Caco-2 (cell line): ENCODE data around the gene SEBOX. TPM values are rescaled to one million over a fixed set of nuclear protein-coding genes. Genes with fewer than 3 reads are reported as not detected.

Experiments
- BruUV-seq: library from RNA; stranded (reverse); fragments of 400-500 nt; replicated peaks from 2 replicates; lab custom pipeline; 2021; lab: Mats Ljungman, UMichigan
- CTCF ChIA-PET: fragments of 300-600 bp; sonication (Branson Sonifier 250); formaldehyde crosslinking; loops from one replicate; lab custom pipeline; 2022; ENCODE audit warnings: antibody characterized with exemption; lab: Charles Lee
- POLR2A ChIA-PET: fragments of 300-600 bp; sonication (Branson Sonifier 250); formaldehyde crosslinking; loops from one replicate; lab custom pipeline; 2022; ENCODE audit warnings: antibody characterized with exemption; lab: Charles Lee
- DNase-seq, 2 experiments: peaks; one replicate each; pipeline versions ENCODE4 v3.0.0 to v3.0.0-alpha.2; 2020 to 2022
- H3K27me3 ChIP-seq: replicated peaks from 2 replicates; pipeline ENCODE4 v1.6.0; 2011; ENCODE audit warnings: low read length; ENCODE audit not compliant: control insufficient read depth, insufficient read depth
- H3K36me3 ChIP-seq: 2 replicates; pipeline ENCODE4 v1.5.1; 2011; ENCODE audit warnings: low read length; ENCODE audit not compliant: control insufficient read depth, insufficient read depth
- H3K4me1 ChIP-seq: fragments of 250-450 bp; sonication (Bioruptor Pico); 2 replicates; pipeline ENCODE4 v1.5.1; 2020; ENCODE audit warnings: mild to moderate bottlenecking
- H3K4me3 ChIP-seq: 2 replicates; pipeline ENCODE4 v1.5.1; 2011; ENCODE audit warnings: low read depth, mild to moderate bottlenecking, control low read depth, low read length
- H3K9me3 ChIP-seq: fragments of 250-450 bp; sonication (Bioruptor Pico); 2 replicates; pipeline ENCODE4 v1.5.1; 2020; ENCODE audit warnings: mild to moderate bottlenecking, moderate library complexity
- H3K27ac Mint-ChIP-seq: one replicate; pipeline ENCODE4 v1.8.0; 2022; ENCODE audit warnings: mixed read lengths; ENCODE audit not compliant: unreplicated experiment
- H3K27me3 Mint-ChIP-seq: one replicate; pipeline ENCODE4 v1.8.0; 2022; ENCODE audit warnings: mixed read lengths; ENCODE audit not compliant: insufficient read depth, unreplicated experiment
- H3K36me3 Mint-ChIP-seq: one replicate; pipeline ENCODE4 v1.8.0; 2022; ENCODE audit warnings: mild to moderate bottlenecking, mixed read lengths; ENCODE audit not compliant: insufficient read depth, unreplicated experiment
- H3K4me1 Mint-ChIP-seq: one replicate; pipeline ENCODE4 v1.8.0; 2022; ENCODE audit warnings: low read depth, mixed read lengths; ENCODE audit not compliant: unreplicated experiment
- H3K4me3 Mint-ChIP-seq: one replicate; pipeline ENCODE4 v1.8.0; 2022; ENCODE audit warnings: mild to moderate bottlenecking, moderate library complexity, mixed read lengths; ENCODE audit not compliant: unreplicated experiment
- H3K9me3 Mint-ChIP-seq: one replicate; pipeline ENCODE4 v1.8.0; 2022; ENCODE audit warnings: mixed read lengths; ENCODE audit not compliant: unreplicated experiment
- CTCF ChIP-seq, 2 experiments: fragments of 200-600 bp in 1 of 2; IDR thresholded peaks; 1 replicate in 1 of 2; 2 replicates in 1 of 2; pipeline versions ENCODE4 v1.5.1 to v1.8.0; 2011 to 2022; ENCODE audit warnings: antibody characterized with exemption in 1 of 2, control low read depth in 1 of 2, inconsistent platforms in 1 of 2, low read depth in 1 of 2, low read length in 1 of 2, mild to moderate bottlenecking in 1 of 2, moderate library complexity in 1 of 2; ENCODE audit not compliant: insufficient read depth in 1 of 2, severe bottlenecking in 1 of 2, unreplicated experiment in 1 of 2
- intact Hi-C: fragments of 100-400 bp; cut with micrococcal nuclease; formaldehyde crosslinking; loops from one replicate; pipeline ENCODE4 v1.10.0; 2022; ENCODE audit not compliant: unreplicated experiment
- total RNA-seq: library from RNA; stranded (reverse); gene quantifications from 2 replicates; pipeline ENCODE4 v1.2.3, GENCODE V29; 2022

Gene SEBOX
- total RNA-seq, 1 experiment from 2014 or later = not detected

GRCh38 chr17:28324781-28325180 lies 40.2 kb downstream of the SEBOX start:
- H3K27me3 Mint-ChIP-seq = no peaks in the 10 kb centered on the region
- no peak for TF ChIP-seq CTCF (IDR thresholded peaks at IDR 0.05; ENCODE audit: insufficient read depth in 1 of 2, low read depth in 1 of 2, low read length in 1 of 2, severe bottlenecking in 1 of 2, unreplicated experiment in 1 of 2)
- DNase-seq = no peak
- H3K4me1 Mint-ChIP-seq = peaks cover 73% of the 10 kb centered on the region
- H3K9me3 Mint-ChIP-seq = no peaks in the 10 kb centered on the region
- Histone ChIP-seq H3K36me3 (peaks cover 17% of the 10 kb centered on the region), H3K4me1 (peaks cover 65% of the 10 kb centered on the region), H3K4me3 (no peak overlapping the region), H3K9me3 (no peaks in the 10 kb centered on the region), H3K27me3 (no peaks in the 10 kb centered on the region)
- ChIA-PET POLR2A (interaction anchor here (2.8 kb wide), 1 partner anchor 11 kb away, joined by 17 read pairs; the partner anchor contains the start of genes IFT20 and TNFAIP1), CTCF (interaction anchor here (1.4 kb wide), 1 partner anchor 73 kb away, joined by 3 read pairs; no protein-coding TSS in a partner anchor)
- intact Hi-C loops = loop anchor here (10.0 kb wide), 1 partner anchor 230 kb away; no protein-coding TSS in a partner anchor
- H3K27ac Mint-ChIP-seq = peak overlapping the region; percentile 48
- no TSS peak for BruUV-seq
- peaks cover 70% of the 10 kb centered on the region for H3K36me3 Mint-ChIP-seq
- no peak overlapping the region for H3K4me3 Mint-ChIP-seq

GRCh38 chr17:28324267-28324745 lies 40.7 kb downstream of the SEBOX start:
- DNase-seq = no peak
- no TSS peak for BruUV-seq
- Mint-ChIP-seq H3K4me1 (peaks cover 73% of the 10 kb centered on the region), H3K27me3 (no peaks in the 10 kb centered on the region), H3K4me3 (no peak overlapping the region), H3K9me3 (no peaks in the 10 kb centered on the region), H3K27ac (peak overlapping the region; percentile 48), H3K36me3 (peaks cover 69% of the 10 kb centered on the region)
- intact Hi-C loops = loop anchor here (10.0 kb wide), 1 partner anchor 230 kb away; no protein-coding TSS in a partner anchor
- Histone ChIP-seq H3K4me1 (peaks cover 65% of the 10 kb centered on the region), H3K9me3 (no peaks in the 10 kb centered on the region), H3K4me3 (no peak overlapping the region), H3K36me3 (peaks cover 15% of the 10 kb centered on the region), H3K27me3 (no peaks in the 10 kb centered on the region)
- TF ChIP-seq CTCF (IDR thresholded peaks at IDR 0.05; ENCODE audit: insufficient read depth in 1 of 2, low read depth in 1 of 2, low read length in 1 of 2, severe bottlenecking in 1 of 2, unreplicated experiment in 1 of 2) = no peak
- ChIA-PET POLR2A (interaction anchor here (2.8 kb wide), 1 partner anchor 11 kb away, joined by 17 read pairs; the partner anchor contains the start of genes IFT20 and TNFAIP1), CTCF (interaction anchor here (1.4 kb wide), 1 partner anchor 73 kb away, joined by 3 read pairs; no protein-coding TSS in a partner anchor)

- peaks cover 35% of the 10 kb centered on the region for H3K4me1 ChIP-seq
- no peaks in the 10 kb centered on the region for H3K9me3 ChIP-seq
- Mint-ChIP-seq H3K27me3 (no peaks in the 10 kb centered on the region), H3K27ac (peak overlapping the region; percentile 43), H3K4me3 (peak overlapping the region; percentile 76), H3K4me1 (peaks cover 61% of the 10 kb centered on the region), H3K36me3 (peaks cover 38% of the 10 kb centered on the region), H3K9me3 (no peaks in the 10 kb centered on the region)
- ChIA-PET CTCF (interaction anchor here (0.6 to 3.5 kb wide), 5 partner anchors 11 to 90 kb away, joined by 3 to 34 read pairs (median 8); partner anchors contain the start of genes IFT20 and TNFAIP1), POLR2A (interaction anchor here (4.6 kb wide), 1 partner anchor 15 kb away, joined by 75 read pairs; the partner anchor contains the start of genes IFT20 and TNFAIP1)
- intact Hi-C loops = loop anchor here (1.0 to 10.0 kb wide), 2 partner anchors 15 to 226 kb away; partner anchors contain the start of genes IFT20 and TNFAIP1
- BruUV-seq = no TSS peak
- no peak for TF ChIP-seq CTCF (IDR thresholded peaks at IDR 0.05; ENCODE audit: insufficient read depth in 1 of 2, low read depth in 1 of 2, low read length in 1 of 2, severe bottlenecking in 1 of 2, unreplicated experiment in 1 of 2)
- H3K4me3 ChIP-seq = peak overlapping the region; percentile 67
- peaks cover 1% of the 10 kb centered on the region for H3K36me3 ChIP-seq
- no peaks in the 10 kb centered on the region for H3K27me3 ChIP-seq
- DNase-seq = no peak
These were observed 44.6 kb downstream of the SEBOX start for GRCh38 chr17:28320215-28321061.
